Measurements from ENCODE around the gene GMNN. TPM values are rescaled to one million over a fixed set of nuclear protein-coding genes. Genes with fewer than 3 reads are reported as not detected.

GMNN gene
- total RNA-seq, 4 donors from 2014 or later = 4.1 to 8.0 (median 5.4) TPM

DNA sequence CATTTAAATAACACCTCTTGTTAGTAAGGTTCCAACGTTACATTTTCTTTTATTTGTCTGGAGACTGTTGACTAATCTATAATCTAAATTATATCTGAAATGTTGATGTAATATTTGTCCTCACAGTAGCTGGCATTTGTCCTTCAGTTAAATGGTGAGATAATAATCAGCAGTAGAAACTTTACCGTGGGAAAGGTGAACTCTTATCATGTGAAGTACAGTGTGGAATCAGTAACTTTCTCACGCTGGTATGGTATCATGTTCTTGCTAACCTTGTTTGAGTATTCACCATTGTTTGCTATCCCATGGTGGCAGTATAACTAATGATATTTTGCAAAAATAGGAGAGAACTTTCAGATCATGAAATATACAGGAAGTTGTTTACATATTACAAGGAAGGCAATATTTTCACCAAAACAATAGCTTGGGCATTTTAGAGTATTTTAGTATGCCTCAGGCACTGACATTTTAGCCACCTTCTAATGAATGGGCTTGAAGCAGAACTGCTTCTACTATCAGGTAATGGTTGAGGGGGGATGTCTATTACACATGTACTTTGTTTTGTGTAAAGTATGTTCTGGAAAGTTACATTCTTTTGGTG is 4.8 kb downstream of the GMNN start:
- intact Hi-C loops (cut with DNase I) = no loop called here
- Histone ChIP-seq H3K36me3 (peaks cover 7 to 26% (median 16%) of the 10 kb centered on the region in 4 donors), H3K4me1 (peaks cover 10 to 17% (median 12%) of the 10 kb centered on the region in 4 donors), H3K4me3 (no peak overlapping the region), H3K27ac (replicated peaks in 1 of 4) (no peak overlapping the region), H3K9me3 (no peaks in the 10 kb centered on the region), H3K27me3 (no peaks in the 10 kb centered on the region)
- DNase-seq (ENCODE audit: extremely low spot score) = no peak
- 82% methylated on average over 3 of the region's 3 CpGs for WGBS
- TF ChIP-seq POLR2A (IDR thresholded peaks at IDR 0.05; ENCODE audit: low read depth) = no peak
- TF ChIP-seq POLR2AphosphoS5 (IDR thresholded peaks at IDR 0.05) = no peak
- no peak for TF ChIP-seq EP300 (IDR thresholded peaks at IDR 0.05)
- TF ChIP-seq, protein P1, sequence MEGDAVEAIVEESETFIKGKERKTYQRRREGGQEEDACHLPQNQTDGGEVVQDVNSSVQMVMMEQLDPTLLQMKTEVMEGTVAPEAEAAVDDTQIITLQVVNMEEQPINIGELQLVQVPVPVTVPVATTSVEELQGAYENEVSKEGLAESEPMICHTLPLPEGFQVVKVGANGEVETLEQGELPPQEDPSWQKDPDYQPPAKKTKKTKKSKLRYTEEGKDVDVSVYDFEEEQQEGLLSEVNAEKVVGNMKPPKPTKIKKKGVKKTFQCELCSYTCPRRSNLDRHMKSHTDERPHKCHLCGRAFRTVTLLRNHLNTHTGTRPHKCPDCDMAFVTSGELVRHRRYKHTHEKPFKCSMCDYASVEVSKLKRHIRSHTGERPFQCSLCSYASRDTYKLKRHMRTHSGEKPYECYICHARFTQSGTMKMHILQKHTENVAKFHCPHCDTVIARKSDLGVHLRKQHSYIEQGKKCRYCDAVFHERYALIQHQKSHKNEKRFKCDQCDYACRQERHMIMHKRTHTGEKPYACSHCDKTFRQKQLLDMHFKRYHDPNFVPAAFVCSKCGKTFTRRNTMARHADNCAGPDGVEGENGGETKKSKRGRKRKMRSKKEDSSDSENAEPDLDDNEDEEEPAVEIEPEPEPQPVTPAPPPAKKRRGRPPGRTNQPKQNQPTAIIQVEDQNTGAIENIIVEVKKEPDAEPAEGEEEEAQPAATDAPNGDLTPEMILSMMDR (IDR thresholded peaks at IDR 0.05) = no peak

DNA sequence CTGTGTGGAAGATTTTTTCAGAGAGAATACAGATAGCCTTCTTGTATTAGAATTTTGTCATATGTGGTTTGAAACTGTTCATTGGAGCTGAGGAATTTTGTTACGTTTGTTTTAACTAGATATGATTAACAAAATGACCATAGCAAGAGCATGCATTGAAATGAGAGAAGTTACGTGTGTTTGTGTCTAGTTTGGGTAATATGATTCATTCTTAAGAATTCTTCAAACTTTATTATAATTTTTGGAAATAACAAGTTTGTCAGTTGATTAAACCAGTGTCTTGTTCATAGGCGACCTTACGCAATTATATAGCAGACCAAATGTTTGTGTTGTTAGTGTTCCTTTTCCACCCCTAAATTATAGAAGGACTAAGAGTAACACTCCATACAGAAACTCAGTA is 5.5 kb downstream of the GMNN start:
- Histone ChIP-seq H3K36me3 (peaks cover 7 to 31% (median 22%) of the 10 kb centered on the region in 4 donors), H3K4me3 (no peak overlapping the region), H3K4me1 (peaks cover 10 to 17% (median 12%) of the 10 kb centered on the region in 4 donors), H3K27ac (replicated peaks in 1 of 4) (no peak overlapping the region), H3K27me3 (no peaks in the 10 kb centered on the region), H3K9me3 (no peaks in the 10 kb centered on the region)
- WGBS = 92% methylated on average over 4 of the region's 4 CpGs
- intact Hi-C loops (cut with DNase I) = no loop called here
- TF ChIP-seq POLR2AphosphoS5 (IDR thresholded peaks at IDR 0.05) = no peak
- TF ChIP-seq, protein P1 (IDR thresholded peaks at IDR 0.05) = no peak
- no peak for TF ChIP-seq POLR2A (IDR thresholded peaks at IDR 0.05; ENCODE audit: low read depth)
- no peak for TF ChIP-seq EP300 (IDR thresholded peaks at IDR 0.05)
- DNase-seq (ENCODE audit: extremely low spot score) = no peak

DNA sequence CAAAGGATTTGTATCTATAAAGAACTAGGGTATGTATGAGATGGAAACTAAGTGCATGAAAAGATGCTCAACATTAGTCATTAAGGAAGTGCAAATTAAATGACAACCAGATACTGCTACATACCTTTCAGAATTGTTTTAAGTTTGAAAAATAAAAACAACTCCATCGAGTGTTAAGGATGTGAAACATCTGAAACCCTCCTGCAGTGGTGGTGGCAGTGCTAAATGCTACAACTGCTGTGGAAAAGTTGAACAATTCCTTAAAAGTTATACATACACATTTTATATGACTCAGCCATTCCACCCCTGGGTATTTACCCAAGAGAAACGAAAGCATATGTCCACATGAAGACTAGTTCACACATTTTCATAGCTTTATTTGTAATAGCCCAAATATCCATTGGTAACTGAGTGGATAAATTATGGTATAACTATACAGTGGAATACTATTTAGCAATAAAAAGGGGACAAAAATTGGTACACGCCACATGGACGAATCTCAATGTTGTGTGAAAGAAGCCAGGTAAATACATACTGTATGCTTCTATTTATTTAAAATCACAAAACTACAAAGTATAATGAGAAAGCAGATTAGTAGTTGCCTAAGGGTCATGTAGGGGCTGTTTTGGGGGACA is 13.4 kb downstream of the GMNN start:
- peaks cover 8 to 40% (median 28%) of the 10 kb centered on the region in 4 donors for H3K36me3 ChIP-seq
- 97% methylated on average over 4 of the region's 4 CpGs for WGBS
- DNase-seq (ENCODE audit: extremely low spot score) = no peak

DNA sequence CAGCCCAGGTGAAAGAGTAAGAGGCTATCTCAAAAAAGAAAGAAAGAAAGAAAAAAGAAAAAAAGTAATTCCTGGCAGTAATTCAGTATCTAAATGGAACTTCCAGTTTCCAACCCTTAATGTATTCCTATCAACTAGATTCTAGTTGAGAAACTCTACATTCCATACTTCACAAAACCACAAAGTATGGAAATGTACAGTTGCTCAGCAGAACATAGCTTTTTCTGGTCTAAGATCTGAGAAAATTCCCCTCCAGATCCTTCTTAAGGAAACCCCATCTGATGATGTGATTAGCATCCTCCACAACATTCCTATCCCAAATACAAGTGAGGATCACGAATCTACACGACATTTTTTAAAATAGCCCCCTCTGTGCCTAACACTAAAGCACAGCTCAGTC is 20.4 kb downstream of the GMNN start:
- no peaks in the 10 kb centered on the region for H3K9me3 ChIP-seq
- 95% methylated on average over 2 of the region's 2 CpGs for WGBS
- H3K4me3 ChIP-seq = no peak overlapping the region
- no peaks in the 10 kb centered on the region for H3K27me3 ChIP-seq
- H3K27ac ChIP-seq (replicated peaks in 1 of 4) = no peak overlapping the region
- peaks cover 0 to 9% (median 0%) of the 10 kb centered on the region in 4 donors for H3K4me1 ChIP-seq
- no peaks in the 10 kb centered on the region for H3K36me3 ChIP-seq
- DNase-seq (ENCODE audit: extremely low spot score) = no peak
- TF ChIP-seq EP300 (IDR thresholded peaks at IDR 0.05) (no peak), POLR2A (IDR thresholded peaks at IDR 0.05; ENCODE audit: low read depth) (no peak), POLR2AphosphoS5 (IDR thresholded peaks at IDR 0.05) (no peak)
- TF ChIP-seq, protein P1 (IDR thresholded peaks at IDR 0.05) = no peak
- intact Hi-C loops (cut with DNase I) = no loop called here

More for the DNA sequence above, 13.4 kb downstream of the GMNN start:
- Histone ChIP-seq H3K27ac (replicated peaks in 1 of 4) (no peak overlapping the region), H3K4me3 (no peak overlapping the region), H3K9me3 (no peaks in the 10 kb centered on the region), H3K27me3 (no peaks in the 10 kb centered on the region), H3K4me1 (no peaks in the 10 kb centered on the region)
- intact Hi-C loops (cut with DNase I) = no loop called here
- TF ChIP-seq POLR2A (IDR thresholded peaks at IDR 0.05; ENCODE audit: low read depth) (no peak), EP300 (IDR thresholded peaks at IDR 0.05) (no peak), POLR2AphosphoS5 (IDR thresholded peaks at IDR 0.05) (no peak)
- TF ChIP-seq, protein P1 (IDR thresholded peaks at IDR 0.05) = no peak

All from esophagus muscularis mucosa (tissue), 4 donors.